ENCODE results near the gene DACH1.

GRCh38 chr13:71681901-71682613 is 184.9 kb downstream of the DACH1 start:
- TF ChIP-seq CTCF (IDR thresholded peaks at IDR 0.05; ENCODE audit: low read depth, low read length) (no peak), POLR2A (IDR thresholded peaks at IDR 0.05; ENCODE audit: extremely low read depth, insufficient read length) (no peak), MYC (IDR thresholded peaks at IDR 0.05; ENCODE audit: low read depth, low read length) (no peak), MAX (IDR thresholded peaks at IDR 0.05; ENCODE audit: low read depth, low read length) (no peak)

Data from NB4 (cell line).